ENCODE measurements around the gene BIRC3. TPM values are rescaled to one million over a fixed set of nuclear protein-coding genes. Genes with fewer than 3 reads are reported as not detected.
A peak's percentile ranks its signal among the peaks of the same experiment; 100 is the strongest.
"Not testable (repeated sequence)": the region's sequence is repeated elsewhere in the genome, so short reads cannot be mapped to it uniquely, and the experiment has no call there.

Gene BIRC3
- total RNA-seq, 1 experiment from 2014 or later, result 1.4 TPM

- DNase-seq (ENCODE audit: low spot score), result no peak
These were observed 22.2 kb upstream of the BIRC3 start for GRCh38 chr11:102295045-102295444.

GRCh38 chr11:102296757-102297156 lies 20.5 kb upstream of the BIRC3 start:
- not testable (repeated sequence) for DNase-seq (ENCODE audit: low spot score)

DNA sequence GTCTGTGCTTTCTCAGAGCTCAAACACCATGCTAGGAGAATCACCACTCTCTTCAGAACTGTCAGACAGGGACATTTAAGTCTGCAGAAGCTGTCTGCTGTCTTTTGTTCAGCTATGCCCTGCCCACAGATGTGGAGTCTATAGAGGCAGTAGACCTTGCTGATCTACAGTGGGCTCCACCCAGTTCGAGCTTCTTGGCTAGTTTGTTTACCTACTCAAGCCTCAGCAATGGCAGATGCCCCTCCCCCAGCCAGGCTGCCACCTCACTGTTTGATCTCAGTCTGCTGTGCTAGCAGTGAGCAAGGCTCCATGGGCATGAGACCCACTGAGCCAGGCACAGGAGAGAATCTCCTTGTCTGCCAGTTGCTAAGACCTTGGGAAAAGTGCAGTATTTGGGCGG lies 16.4 kb upstream of the BIRC3 start:
- not testable (repeated sequence) for DNase-seq (ENCODE audit: low spot score)

- no peak for DNase-seq (ENCODE audit: low spot score)
These were observed 15.0 kb upstream of the BIRC3 start for GRCh38 chr11:102302241-102302640.

GRCh38 chr11:102304686-102305085 lies 12.6 kb upstream of the BIRC3 start:
- DNase-seq (ENCODE audit: low spot score), result no peak

DNA sequence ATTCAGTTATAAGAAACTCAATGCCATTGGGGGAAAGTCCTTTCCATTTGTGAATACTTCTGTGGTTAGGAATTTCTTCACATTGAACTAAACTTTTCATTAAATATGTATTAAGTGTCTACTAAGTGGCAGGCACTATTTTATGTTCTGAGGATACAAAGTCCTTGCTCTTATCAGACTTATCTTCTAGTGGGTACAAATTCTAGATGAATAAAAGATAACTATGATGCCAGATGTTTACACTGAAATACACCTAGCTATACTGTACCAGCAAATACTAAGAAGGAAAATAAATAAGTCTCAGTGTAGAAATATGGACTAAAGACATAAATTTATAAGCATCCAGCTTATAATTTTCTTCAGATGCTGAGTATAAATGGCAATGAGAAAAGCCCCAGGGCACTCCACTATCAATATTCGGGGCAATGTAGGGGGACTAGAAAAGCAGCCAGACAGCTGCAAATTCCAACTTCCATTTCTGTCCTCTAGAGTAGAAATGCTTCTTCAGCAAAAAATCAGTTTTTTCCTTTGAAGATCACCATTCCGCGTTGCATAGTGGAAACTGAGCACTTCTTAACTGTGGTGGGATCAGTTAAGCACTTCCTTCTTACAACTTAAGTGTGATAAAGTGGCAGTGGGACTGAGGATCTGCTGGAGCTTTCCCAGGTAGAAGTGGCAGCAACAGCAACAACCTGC lies 11.8 kb upstream of the BIRC3 start:
- no peak for DNase-seq (ENCODE audit: low spot score)

- peak; percentile 86 for DNase-seq (ENCODE audit: low spot score)
These were observed 11.2 kb upstream of the BIRC3 start for GRCh38 chr11:102306048-102306597.

- peak; percentile 34 for DNase-seq (ENCODE audit: low spot score)
These were observed 10.2 kb upstream of the BIRC3 start for GRCh38 chr11:102306817-102307726.

GRCh38 chr11:102307727-102308038 lies 9.6 kb upstream of the BIRC3 start:
- DNase-seq (ENCODE audit: low spot score), result no peak

GRCh38 chr11:102309621-102310541 lies 7.4 kb upstream of the BIRC3 start:
- no peak for DNase-seq (ENCODE audit: low spot score)

DNA sequence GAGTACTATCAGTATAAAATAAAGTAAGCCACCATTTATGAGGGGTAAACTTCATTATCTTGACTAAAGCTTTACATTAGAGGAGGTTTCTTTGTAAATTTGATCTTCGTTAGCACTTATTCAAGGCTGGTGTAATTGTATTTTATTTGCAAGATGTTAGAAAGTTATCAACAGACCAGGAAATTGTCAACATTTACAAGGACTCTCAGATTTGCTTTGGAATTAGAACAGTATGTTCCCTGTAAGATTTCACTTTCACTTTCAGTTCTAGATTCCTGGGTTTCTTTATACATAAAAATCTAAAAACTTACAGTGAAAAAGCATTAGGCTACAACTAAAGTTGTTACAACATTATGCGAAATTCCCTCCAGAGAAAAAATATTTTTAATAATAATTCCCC lies 4.6 kb upstream of the BIRC3 start:
- DNase-seq (ENCODE audit: low spot score), result peak; percentile 78

DNA sequence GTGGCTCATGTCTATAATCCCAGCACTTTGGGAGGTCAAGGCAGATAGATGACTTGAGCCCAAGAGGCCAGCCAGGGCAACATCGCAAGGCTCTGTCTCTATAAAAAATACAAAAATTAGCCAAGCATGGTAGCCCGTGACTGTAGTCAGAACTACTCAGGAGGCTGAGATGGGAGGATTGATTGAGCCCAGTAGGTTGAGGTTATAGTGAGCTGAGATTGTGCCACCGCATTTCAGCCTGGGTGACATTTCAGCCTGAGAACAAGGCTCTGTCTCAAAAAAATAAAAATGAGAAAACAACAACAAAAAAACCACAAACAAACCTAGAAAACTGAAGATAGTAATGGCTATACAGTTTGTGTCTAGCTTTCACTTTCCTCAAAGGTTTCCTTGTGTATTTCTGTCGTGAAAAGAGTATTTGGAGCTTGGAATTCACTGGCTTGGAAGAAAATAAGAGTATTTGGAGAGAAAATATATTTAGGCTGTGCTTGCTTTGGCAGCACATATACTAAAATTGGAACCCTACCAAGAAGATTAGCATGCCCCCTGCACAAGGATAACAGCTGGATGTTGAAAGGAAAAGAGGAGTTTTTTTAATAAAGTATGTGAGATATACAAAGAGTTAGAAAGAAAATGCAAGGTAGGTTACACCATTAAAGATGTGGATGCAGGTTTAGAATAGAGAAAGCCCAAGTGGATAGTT lies 3.9 kb upstream of the BIRC3 start:
- no peak for DNase-seq (ENCODE audit: low spot score)

DNA sequence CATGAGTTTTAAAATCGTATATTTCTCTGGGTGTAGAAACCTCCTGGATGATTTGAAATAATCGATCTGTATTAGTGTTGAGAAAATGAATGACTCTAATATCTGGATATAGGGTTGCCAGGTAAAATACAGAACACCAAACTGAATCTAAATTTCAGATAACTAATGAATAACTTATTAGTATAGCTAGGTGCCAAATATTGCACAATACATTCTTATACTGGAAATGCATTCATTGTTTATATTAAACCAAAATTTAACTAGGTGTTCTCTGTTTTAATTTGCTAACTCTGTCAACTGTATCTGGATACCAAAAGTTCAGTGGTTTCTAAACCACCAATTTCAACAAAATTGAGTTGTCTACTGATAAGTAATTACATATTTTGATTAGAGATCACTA lies 2.5 kb upstream of the BIRC3 start:
- peak; percentile 31 for DNase-seq (ENCODE audit: low spot score)

- DNase-seq (ENCODE audit: low spot score), result peak; percentile 36
These were observed 859 bp upstream of the BIRC3 start for GRCh38 chr11:102316346-102316904.

- no peak for DNase-seq (ENCODE audit: low spot score)
These were observed 452 bp downstream of the BIRC3 start for GRCh38 chr11:102317768-102318103.

DNA sequence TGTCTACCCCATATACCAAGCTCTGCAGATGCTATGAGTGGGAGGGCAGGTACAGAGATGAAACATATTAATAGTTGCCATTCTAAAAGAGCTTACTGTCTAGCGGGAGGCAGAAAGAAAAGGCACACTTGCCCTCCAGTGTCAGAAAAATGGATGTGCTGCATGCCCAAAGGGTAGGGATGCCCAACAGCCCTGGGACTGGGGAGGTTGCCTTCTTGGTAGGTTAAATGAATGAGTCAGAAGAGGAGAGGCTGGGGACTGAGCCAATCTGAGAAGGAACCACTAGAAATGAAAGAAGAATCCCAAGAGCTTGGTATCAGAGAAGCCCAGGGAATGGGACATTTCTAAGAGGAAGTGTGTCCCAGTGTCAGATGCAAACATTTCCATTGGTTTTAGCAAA lies 1.2 kb downstream of the BIRC3 start:
- DNase-seq (ENCODE audit: low spot score), result no peak

- no peak for DNase-seq (ENCODE audit: low spot score)
These were observed 2.3 kb downstream of the BIRC3 start for GRCh38 chr11:102319544-102319943.

DNA sequence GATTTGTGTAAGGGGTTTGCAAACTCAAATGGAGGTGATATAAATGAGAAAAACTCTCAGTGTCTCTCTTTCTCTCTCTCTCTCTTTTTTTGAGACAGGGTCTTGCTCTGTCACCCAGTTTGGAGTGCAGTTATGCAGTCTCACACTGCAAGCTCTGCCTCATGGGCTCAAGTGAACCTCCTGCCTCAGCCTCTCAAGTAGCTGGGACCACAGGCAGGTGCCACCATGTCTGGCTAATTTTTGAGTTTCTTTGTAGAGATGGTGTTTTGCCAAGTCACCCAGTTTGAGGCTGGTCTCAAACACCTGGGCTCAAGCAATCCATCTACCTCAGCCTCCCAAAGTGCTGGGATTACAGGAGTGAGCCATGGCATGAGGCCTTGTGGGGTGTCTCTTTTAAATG lies 2.9 kb downstream of the BIRC3 start:
- no peak for DNase-seq (ENCODE audit: low spot score)

DNA sequence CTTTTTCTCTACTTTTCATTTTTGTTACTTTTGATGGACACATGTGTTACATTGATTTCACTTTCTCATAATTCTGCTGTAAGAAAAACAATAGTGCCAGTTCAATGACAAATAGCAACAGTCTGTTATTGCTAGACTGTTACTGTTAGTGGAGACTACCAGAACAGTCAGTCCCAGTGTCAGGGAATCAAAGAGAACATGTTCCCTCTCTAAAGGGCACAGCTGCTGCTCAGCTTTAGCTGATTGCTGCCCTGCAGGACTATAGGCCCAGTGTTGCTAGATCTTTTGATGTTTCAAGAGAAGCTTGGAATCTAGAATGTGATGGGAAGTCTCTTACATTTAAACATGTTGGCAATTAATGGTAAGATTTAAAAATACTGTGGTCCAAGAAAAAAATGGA lies 3.4 kb downstream of the BIRC3 start:
- no peak for DNase-seq (ENCODE audit: low spot score)

DNA sequence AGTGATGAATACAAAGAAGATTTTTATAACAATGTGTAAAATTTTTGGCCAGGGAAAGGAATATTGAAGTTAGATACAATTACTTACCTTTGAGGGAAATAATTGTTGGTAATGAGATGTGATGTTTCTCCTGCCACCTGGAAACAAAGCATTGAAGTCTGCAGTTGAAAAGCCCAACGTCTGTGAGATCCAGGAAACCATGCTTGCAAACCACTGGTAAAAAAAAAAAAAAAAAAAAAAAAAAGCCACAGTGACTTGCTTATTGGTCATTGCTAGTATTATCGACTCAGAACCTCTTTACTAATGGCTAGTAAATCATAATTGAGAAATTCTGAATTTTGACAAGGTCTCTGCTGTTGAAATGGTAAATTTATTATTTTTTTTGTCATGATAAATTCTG lies 5.3 kb downstream of the BIRC3 start:
- no peak for DNase-seq (ENCODE audit: low spot score)
